HG03342 (cell line): ENCODE results near the gene LRP1-AS.

Experiments used
- ATAC-seq: cut with Tn5 transposase; IDR thresholded peaks from one replicate; pipeline ENCODE4 v1.9.1; 2021; ENCODE audit warnings: mild to moderate bottlenecking, moderate library complexity; ENCODE audit not compliant: unreplicated experiment

Gene LRP1-AS

DNA sequence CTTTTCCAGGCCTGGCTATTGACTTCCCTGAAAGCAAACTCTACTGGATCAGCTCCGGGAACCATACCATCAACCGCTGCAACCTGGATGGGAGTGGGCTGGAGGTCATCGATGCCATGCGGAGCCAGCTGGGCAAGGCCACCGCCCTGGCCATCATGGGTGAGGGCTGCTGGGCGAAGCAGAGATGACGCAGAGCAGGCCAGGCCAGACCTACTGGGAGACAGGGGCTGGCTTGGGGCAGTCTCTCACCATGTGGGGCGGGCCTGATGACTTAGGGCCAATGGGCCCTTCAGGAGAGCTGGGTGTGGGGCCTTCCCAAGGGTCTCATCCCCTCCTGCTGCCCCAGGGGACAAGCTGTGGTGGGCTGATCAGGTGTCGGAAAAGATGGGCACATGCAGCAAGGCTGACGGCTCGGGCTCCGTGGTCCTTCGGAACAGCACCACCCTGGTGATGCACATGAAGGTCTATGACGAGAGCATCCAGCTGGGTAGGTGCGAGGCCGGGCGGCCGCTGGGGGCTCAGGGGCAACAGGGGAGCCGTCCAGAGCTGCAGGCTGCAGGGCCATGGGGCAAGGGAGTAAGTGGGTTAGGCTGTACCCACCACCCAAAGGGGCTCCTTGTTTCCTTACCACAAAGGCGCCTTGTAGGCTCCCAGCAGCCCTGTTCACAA, 33.0 kb upstream of the LRP1-AS start:
- no peak for ATAC-seq

DNA sequence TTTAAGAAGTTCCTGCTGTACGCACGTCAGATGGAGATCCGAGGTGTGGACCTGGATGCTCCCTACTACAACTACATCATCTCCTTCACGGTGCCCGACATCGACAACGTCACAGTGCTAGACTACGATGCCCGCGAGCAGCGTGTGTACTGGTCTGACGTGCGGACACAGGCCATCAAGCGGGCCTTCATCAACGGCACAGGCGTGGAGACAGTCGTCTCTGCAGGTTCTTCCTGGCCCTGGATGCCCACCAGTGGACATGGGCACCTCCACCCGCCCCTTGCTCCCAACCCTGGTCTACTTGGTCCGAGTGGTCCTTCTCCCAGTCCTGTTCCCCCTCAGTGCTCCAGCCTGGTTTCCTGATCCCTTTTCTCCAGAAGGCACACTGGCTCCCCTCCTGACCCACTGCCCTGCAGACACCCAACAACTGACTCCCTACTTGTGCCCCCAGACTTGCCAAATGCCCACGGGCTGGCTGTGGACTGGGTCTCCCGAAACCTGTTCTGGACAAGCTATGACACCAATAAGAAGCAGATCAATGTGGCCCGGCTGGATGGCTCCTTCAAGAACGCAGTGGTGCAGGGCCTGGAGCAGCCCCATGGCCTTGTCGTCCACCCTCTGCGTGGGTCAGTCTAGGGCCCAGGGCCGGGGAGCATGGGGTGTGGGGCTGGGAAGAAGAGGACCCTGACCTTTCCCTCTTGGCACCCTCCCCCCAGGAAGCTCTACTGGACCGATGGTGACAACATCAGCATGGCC, 32.1 kb upstream of the LRP1-AS start:
- no peak for ATAC-seq

DNA sequence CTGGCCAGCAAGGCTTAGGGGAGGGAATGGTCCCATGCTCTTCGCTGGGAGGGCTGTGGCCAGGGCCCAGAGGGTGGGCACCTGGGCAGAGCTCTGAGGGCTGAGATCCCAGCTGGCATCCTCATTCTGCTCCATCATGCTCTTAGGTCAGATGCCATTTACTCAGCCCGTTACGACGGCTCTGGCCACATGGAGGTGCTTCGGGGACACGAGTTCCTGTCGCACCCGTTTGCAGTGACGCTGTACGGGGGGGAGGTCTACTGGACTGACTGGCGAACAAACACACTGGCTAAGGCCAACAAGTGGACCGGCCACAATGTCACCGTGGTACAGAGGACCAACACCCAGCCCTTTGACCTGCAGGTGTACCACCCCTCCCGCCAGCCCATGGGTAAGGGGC, 30.8 kb upstream of the LRP1-AS start:
- ATAC-seq, result no peak

GRCh38 chr12:57177354-57177753, 29.9 kb upstream of the LRP1-AS start:
- ATAC-seq, result no peak

DNA sequence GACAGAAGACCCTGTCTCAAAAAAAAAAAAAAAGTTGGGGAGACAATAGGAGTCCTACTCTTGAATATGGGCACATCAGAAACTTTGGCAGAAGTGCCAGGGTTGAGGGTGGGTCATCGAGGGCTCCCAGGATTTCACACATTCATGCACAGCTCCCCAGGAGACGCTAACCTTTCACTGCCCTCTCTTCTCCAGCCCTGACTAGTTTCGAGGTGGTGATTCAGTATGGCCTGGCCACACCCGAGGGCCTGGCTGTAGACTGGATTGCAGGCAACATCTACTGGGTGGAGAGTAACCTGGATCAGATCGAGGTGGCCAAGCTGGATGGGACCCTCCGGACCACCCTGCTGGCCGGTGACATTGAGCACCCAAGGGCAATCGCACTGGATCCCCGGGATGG, 29.4 kb upstream of the LRP1-AS start:
- no peak for ATAC-seq

GRCh38 chr12:57176139-57176477, 28.7 kb upstream of the LRP1-AS start:
- no peak for ATAC-seq

DNA sequence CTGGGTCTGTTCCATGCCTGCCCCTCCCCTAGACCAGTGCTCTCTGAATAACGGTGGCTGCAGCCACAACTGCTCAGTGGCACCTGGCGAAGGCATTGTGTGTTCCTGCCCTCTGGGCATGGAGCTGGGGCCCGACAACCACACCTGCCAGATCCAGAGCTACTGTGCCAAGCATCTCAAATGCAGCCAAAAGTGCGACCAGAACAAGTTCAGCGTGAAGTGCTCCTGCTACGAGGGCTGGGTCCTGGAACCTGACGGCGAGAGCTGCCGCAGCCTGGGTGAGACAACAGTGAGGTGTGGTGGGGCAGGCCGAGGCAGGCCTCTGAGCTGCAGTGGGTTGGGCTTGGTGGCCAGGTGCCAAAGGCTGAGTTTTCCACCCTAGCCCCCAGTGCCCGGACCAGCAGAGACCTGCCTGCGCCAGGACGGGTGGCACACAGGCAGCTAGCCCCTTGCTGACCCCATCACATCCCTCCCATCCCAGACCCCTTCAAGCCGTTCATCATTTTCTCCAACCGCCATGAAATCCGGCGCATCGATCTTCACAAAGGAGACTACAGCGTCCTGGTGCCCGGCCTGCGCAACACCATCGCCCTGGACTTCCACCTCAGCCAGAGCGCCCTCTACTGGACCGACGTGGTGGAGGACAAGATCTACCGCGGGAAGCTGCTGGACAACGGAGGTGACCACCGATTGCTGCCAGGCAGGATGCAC, 28.2 kb upstream of the LRP1-AS start:
- no peak for ATAC-seq

DNA sequence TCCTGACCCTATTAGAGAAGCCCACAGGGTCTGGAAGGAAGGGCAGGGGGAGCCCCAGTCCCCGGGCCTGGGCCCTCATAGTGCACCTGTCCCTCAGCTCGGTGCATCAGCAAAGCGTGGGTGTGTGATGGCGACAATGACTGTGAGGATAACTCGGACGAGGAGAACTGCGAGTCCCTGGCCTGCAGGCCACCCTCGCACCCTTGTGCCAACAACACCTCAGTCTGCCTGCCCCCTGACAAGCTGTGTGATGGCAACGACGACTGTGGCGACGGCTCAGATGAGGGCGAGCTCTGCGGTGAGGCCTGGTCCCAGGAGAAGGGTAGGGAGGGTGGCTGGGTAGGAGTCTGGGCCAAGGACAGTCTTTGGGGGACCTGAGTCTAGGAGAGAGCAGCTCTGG, 26.3 kb upstream of the LRP1-AS start:
- ATAC-seq, result no peak

DNA sequence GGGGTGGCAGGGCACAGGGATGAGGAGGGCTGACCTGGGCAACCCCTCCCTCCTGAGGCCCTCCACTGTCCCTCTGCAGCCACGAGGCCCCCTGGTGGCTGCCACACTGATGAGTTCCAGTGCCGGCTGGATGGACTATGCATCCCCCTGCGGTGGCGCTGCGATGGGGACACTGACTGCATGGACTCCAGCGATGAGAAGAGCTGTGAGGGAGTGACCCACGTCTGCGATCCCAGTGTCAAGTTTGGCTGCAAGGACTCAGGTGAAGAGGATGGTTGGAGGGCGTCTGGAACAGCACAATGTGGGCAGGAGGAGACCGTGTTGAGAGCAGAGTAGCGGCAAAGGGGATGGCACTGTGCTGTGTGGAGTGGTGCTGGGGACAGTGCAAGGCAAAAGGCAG, 25.7 kb upstream of the LRP1-AS start:
- no peak for ATAC-seq

DNA sequence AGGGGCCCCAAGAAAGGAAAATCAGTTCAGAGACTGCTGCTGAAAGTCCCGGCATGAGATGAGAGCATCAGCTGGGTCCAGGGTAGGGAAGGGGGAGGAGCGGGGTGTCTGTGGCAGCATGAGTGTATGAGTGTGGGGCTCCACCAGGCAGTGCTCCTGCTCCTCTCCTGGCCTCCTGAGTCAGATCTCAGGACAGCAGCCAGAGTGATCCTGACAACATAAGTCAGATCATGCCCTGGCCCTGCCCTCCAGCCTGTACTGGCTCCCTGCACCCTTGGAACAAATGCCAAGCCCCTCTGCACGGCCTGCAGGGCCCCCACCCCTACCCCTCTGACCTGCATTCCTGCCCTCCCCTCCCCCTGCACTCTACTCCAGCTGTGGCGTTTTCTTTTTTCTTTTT, 24.2 kb upstream of the LRP1-AS start:
- no peak for ATAC-seq

DNA sequence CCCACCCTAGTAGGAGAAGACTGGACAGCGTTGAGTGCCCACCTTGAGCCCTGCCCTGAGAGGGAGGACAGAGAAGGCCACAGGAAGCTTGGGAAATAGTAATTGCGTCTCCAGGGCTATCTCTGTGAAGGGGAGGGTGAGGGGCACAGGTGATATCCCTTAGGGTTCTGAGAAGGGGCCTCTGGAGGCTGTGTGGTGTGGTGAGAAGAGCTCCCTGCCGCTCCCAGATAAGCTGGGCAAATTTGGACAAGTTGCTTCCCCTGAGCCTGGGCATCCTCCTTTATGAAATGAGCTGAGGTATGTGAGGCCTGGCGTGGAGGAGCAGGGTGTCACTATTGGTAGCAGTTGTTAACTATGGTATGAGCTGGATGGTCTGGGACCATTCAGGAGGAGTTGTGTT, 23.5 kb upstream of the LRP1-AS start:
- no peak for ATAC-seq

GRCh38 chr12:57170408-57170807, 23.0 kb upstream of the LRP1-AS start:
- no peak for ATAC-seq

DNA sequence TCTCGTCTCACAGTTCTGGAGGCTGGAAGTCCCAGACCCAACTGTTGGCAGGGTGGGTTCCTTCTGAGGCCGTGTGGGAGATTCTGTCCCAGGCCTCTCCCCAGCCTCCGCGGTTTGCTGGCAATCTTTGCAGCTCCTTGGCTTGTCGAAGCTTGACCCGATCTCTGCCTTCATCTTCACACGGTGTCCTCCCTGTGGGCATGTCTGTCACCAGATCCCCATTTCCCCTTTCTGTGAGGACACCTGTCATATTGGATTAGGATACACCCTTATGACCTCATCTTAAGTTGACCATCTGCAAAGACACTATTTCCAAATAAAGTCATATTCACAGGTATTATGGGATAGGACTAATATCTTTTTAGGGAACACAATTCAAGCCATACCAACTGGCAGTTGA, 22.6 kb upstream of the LRP1-AS start:
- no peak for ATAC-seq

DNA sequence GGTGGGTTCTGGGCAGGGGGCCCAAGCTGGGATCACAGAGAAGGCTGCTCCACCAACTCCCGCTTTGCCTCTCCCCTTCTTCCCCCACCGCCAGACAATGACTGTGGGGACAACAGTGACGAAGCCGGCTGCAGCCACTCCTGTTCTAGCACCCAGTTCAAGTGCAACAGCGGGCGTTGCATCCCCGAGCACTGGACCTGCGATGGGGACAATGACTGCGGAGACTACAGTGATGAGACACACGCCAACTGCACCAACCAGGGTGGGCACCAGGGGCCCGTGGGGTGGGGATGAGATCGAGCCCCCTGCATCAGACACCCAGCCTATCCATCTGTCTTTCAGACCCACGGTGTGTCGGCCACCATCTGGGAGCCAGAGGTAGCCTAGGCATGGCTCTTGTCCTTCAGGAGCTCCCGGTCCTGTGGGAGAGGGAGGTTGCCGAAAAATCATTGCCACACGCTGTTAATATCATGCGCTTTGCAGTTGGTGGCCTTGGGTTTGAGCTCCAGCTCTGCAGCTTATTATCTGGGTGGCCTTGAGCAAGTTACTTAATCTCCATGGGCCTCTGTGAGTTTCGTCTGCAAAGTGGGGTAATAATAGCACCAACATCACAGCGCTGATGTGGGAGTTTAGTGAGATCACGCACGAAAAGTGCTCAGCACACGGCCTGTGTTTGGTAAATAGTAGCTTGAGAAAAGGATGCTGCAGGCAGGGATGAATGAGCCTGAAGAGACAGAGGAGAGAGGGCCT, 21.8 kb upstream of the LRP1-AS start:
- ATAC-seq, result no peak

- ATAC-seq, result no peak
These were observed 20.6 kb upstream of the LRP1-AS start for GRCh38 chr12:57168058-57168457.

DNA sequence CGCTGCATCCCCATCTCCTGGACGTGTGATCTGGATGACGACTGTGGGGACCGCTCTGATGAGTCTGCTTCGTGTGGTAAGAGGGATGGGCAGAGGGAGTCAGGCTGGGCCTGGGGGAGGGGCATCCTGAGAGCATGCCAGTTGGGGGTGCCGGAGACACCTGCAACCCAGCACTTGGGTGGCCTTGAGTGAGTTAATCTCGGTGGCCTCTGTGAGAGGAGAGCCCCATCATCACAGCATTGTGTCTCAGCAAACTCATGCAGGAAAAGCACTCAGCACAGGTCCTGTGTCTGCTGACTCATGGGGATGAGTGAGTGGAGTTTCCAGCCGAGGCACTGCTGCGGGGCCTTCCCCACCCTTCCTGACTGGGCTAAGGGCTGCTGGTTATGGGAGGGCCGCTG, 19.6 kb upstream of the LRP1-AS start:
- ATAC-seq, result no peak

- ATAC-seq, result no peak
These were observed 18.3 kb upstream of the LRP1-AS start for GRCh38 chr12:57165741-57166140.

DNA sequence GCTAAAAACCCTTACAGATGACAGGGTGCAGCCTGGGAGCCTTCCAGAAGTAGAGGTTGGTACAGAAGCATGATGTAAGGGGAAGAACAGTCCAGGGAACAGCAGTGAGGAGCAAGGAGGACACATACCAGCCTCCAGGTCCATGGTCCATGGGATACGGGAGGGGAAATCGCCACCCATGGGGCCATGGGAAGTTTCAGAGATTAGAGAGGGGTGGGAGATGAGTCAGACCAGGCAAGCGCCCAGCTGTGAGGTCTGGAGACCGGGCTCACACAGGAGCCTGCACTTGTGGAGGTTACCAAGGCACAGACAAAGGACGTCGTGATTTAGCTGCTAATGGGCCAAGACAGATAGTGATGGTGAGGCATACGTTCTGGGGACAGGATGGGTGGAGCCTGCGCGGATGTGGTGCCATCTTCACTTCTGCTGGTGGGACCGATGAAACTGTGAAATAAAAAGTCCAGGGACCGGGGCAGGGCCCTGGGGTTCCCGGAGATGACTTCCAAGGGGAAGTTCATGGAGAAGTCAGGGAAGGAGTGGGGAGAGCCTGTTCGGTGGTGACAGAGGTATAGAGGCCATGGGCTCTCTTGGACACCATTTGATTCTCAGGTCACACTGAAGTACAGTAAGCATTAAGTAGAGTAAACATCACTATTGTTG, 17.7 kb upstream of the LRP1-AS start:
- no peak for ATAC-seq

GRCh38 chr12:57164454-57164853, 17.0 kb upstream of the LRP1-AS start:
- ATAC-seq, result no peak

DNA sequence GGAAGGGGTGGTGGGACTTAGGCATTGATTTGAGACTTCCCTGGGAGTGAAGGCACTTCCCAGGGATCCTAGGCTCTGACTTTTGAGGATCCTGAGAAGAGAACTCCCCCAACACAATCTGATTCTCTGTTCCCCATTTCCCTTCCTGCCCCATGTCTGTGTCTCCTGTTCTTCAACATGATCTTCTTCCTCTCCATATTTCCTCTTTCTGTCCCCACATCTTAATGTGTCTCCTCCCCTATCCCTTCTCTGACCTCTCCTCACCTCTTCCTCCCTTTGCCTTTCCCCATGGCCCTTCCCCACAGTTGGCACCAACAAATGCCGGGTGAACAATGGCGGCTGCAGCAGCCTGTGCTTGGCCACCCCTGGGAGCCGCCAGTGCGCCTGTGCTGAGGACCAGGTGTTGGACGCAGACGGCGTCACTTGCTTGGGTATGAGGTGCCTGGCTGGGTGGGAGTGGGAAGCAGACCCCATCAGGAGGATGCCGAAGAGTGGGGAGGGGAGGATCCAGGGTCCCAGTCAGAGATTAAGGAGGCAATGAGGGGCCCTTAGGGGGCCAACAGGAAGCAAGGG, 15.2 kb upstream of the LRP1-AS start:
- ATAC-seq, result no peak

GRCh38 chr12:57161491-57161890, 14.1 kb upstream of the LRP1-AS start:
- no peak for ATAC-seq
